ENCODE results near the gene KBTBD8. TPM values are rescaled to one million over a fixed set of nuclear protein-coding genes. Genes with fewer than 3 reads are reported as not detected.

Gene KBTBD8
- total RNA-seq: 1 to 10 TPM; 3.5 to 6.2 TPM
- polyA plus RNA-seq (2013, experiment 1 of 2): 3.2 TPM
- polyA plus RNA-seq (2013, experiment 2 of 2): 5.6 TPM
- long read RNA-seq, experiment 1, full-length matches to known transcripts: 1 of 2 reads
- long read RNA-seq, experiment 1, partial matches to known transcripts: 1 of 2 reads
- long read RNA-seq, experiment 1, other reads (novel, unspliced or antisense): 0 of 2 reads
- long read RNA-seq, experiment 2, full-length matches to known transcripts: 2 of 2 reads
- long read RNA-seq, experiment 2, partial matches to known transcripts: 0 of 2 reads
- long read RNA-seq, experiment 2, other reads (novel, unspliced or antisense): 0 of 2 reads
- long read RNA-seq, experiment 3, full-length matches to known transcripts: 12 of 16 reads
- long read RNA-seq, experiment 3, partial matches to known transcripts: 1 of 16 reads
- long read RNA-seq, experiment 3, other reads (novel, unspliced or antisense): 3 of 16 reads
- long read RNA-seq, experiment 4: 0 reads

DNA sequence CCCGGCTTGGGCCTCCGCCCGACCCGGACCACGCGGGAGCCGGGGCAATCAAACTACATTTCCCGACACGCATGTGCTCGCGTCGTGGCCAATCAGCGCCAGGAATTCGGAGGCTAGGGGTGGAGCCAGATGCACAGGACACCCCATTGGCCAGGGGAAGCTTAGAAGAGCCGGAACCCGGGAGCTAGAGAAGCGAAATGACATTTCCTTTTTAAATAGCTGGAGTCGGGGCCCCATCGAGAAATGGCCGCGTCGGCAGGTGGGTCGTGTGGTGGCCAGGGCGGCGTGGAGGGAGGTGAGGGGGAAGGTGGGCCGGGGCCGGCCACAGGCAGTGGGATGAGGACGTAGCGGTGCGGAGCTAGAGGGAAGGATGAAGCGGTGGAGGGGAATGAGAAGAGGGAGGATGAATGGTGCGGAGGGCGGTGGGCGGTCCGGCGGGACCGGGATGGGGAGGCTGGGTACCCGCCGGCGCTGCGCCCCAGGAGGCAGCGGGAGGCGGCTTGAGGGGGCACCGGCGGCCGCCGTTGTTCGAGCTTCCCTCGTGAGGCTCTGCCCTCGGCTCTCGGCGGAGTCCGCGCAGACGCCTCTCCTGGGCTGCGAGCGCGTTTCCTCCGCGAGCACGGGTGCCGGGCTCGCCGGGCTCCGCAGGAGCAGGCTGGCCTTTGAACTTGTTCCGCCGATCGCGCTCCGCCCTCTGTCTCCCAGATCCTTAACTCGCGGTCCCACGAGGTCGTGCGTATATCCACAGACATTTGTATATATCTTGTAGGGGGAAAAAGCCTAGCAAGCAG is at the start of gene KBTBD8:
Gene KBTBD8, plus strand, starts transcription at position 195 of the 791 bp plus-strand sequence. Its CDS starts 49 bp downstream, at position 244.
- H3K4me3 ChIP-seq (ENCODE audit: low read length): peak within 1 kb of the TSS; percentile 91
- H3K9ac ChIP-seq (ENCODE audit: extremely low read depth, low read length, poor library complexity, severe bottlenecking): no peak within 1 kb of the TSS
- 0% methylated on average over 12 to 75 of the region's 75 CpGs for WGBS, 2 experiments (ENCODE audit: insufficient coverage in 1 of 2, insufficient read length in 1 of 2)
- H3K36me3 Mint-ChIP-seq (ENCODE audit: low read depth): no peaks in the 10 kb centered on the region
- H3K27me3 Mint-ChIP-seq (ENCODE audit: insufficient read depth): peaks cover 2% of the 10 kb centered on the region
- no peaks in the 10 kb centered on the region for H3K9me3 ChIP-seq (ENCODE audit: control insufficient read depth, low read length)
- no peaks in the 10 kb centered on the region for H3K4me1 ChIP-seq (ENCODE audit: control insufficient read depth, insufficient read depth, low read length)
- H3K36me3 ChIP-seq (ENCODE audit: control insufficient read depth, insufficient read depth, low read length): peaks cover 4% of the 10 kb centered on the region
- no peaks in the 10 kb centered on the region for H3K27me3 ChIP-seq (ENCODE audit: control insufficient read depth, insufficient read depth, low read length, poor library complexity, severe bottlenecking)
- peak within 1 kb of the TSS; percentile 32 for H3K27ac Mint-ChIP-seq
- TF ChIP-seq, protein P1, sequence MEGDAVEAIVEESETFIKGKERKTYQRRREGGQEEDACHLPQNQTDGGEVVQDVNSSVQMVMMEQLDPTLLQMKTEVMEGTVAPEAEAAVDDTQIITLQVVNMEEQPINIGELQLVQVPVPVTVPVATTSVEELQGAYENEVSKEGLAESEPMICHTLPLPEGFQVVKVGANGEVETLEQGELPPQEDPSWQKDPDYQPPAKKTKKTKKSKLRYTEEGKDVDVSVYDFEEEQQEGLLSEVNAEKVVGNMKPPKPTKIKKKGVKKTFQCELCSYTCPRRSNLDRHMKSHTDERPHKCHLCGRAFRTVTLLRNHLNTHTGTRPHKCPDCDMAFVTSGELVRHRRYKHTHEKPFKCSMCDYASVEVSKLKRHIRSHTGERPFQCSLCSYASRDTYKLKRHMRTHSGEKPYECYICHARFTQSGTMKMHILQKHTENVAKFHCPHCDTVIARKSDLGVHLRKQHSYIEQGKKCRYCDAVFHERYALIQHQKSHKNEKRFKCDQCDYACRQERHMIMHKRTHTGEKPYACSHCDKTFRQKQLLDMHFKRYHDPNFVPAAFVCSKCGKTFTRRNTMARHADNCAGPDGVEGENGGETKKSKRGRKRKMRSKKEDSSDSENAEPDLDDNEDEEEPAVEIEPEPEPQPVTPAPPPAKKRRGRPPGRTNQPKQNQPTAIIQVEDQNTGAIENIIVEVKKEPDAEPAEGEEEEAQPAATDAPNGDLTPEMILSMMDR (conservative IDR thresholded peaks at IDR 0.05): no peak
- H3K4me3 Mint-ChIP-seq: peak within 1 kb of the TSS; percentile 85
- peak; percentile 99 for DNase-seq
- H3K9me3 Mint-ChIP-seq: no peaks in the 10 kb centered on the region
- no peak within 1 kb of the TSS for H3K27ac ChIP-seq (ENCODE audit: low read depth, low read length)
- H3K4me1 Mint-ChIP-seq: peaks cover 10% of the 10 kb centered on the region

DNA sequence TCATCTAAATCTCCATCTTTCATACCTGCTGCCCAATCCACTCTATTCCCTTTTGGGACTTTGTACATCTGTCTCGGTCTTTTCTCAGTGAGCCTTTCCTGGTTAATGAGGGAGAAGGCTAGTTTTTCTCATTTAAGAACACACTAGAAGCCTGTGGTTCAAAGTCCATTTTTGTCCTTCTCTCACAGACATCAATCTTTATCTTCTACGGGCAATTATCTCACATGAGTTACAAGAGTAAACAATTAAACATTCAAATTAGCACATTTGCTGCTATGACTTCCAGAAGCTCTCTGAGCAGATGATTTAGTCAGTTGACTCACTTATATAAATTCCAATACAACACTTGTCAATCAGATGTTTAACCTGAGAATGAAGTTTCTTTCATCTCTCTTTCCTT is 49.3 kb upstream of the KBTBD8 start:
- Mint-ChIP-seq H3K4me1 (no peaks in the 10 kb centered on the region), H3K27me3 (ENCODE audit: insufficient read depth) (no peaks in the 10 kb centered on the region), H3K36me3 (ENCODE audit: low read depth) (no peaks in the 10 kb centered on the region), H3K9me3 (peaks cover 2% of the 10 kb centered on the region), H3K27ac (no peak overlapping the region), H3K4me3 (no peak overlapping the region)
- H3K9me3 ChIP-seq (ENCODE audit: control insufficient read depth, low read length): no peaks in the 10 kb centered on the region
- H3K36me3 ChIP-seq (ENCODE audit: control insufficient read depth, insufficient read depth, low read length): no peaks in the 10 kb centered on the region
- H3K9ac ChIP-seq (ENCODE audit: extremely low read depth, low read length, poor library complexity, severe bottlenecking): no peak overlapping the region
- H3K4me3 ChIP-seq (ENCODE audit: low read length): no peak overlapping the region
- TF ChIP-seq, protein P1 (conservative IDR thresholded peaks at IDR 0.05): no peak
- 96 to 100% methylated on average over 2 of the region's 2 CpGs for WGBS, 2 experiments (ENCODE audit: insufficient coverage in 1 of 2, insufficient read length in 1 of 2)
- peaks cover 4% of the 10 kb centered on the region for H3K4me1 ChIP-seq (ENCODE audit: control insufficient read depth, insufficient read depth, low read length)
- H3K27me3 ChIP-seq (ENCODE audit: control insufficient read depth, insufficient read depth, low read length, poor library complexity, severe bottlenecking): no peaks in the 10 kb centered on the region
- H3K27ac ChIP-seq (ENCODE audit: low read depth, low read length): no peak overlapping the region
- no peak for DNase-seq

GRCh38 chr3:66949898-66950297 is 48.2 kb upstream of the KBTBD8 start:
- Mint-ChIP-seq H3K9me3 (no peaks in the 10 kb centered on the region), H3K4me3 (no peak overlapping the region), H3K36me3 (ENCODE audit: low read depth) (no peaks in the 10 kb centered on the region), H3K27me3 (ENCODE audit: insufficient read depth) (no peaks in the 10 kb centered on the region), H3K4me1 (no peaks in the 10 kb centered on the region), H3K27ac (no peak overlapping the region)
- H3K4me1 ChIP-seq (ENCODE audit: control insufficient read depth, insufficient read depth, low read length): peaks cover 4% of the 10 kb centered on the region
- TF ChIP-seq, protein P1 (conservative IDR thresholded peaks at IDR 0.05): no peak
- H3K27me3 ChIP-seq (ENCODE audit: control insufficient read depth, insufficient read depth, low read length, poor library complexity, severe bottlenecking): no peaks in the 10 kb centered on the region
- no peaks in the 10 kb centered on the region for H3K9me3 ChIP-seq (ENCODE audit: control insufficient read depth, low read length)
- H3K4me3 ChIP-seq (ENCODE audit: low read length): no peak overlapping the region
- no peak overlapping the region for H3K27ac ChIP-seq (ENCODE audit: low read depth, low read length)
- WGBS, 2 experiments (ENCODE audit: insufficient coverage in 1 of 2, insufficient read length in 1 of 2): 95 to 96% methylated on average over 2 to 3 of the region's 3 CpGs
- DNase-seq: no peak
- H3K9ac ChIP-seq (ENCODE audit: extremely low read depth, low read length, poor library complexity, severe bottlenecking): no peak overlapping the region
- no peaks in the 10 kb centered on the region for H3K36me3 ChIP-seq (ENCODE audit: control insufficient read depth, insufficient read depth, low read length)

All from endodermal cell (in vitro differentiated cells).